GM21528 (cell line): Measurements from ENCODE around the gene CNOT4.

Source experiments
- ATAC-seq: cut with Tn5 transposase; IDR thresholded peaks from one replicate; pipeline ENCODE4 v1.9.1; 2021; ENCODE audit warnings: mild to moderate bottlenecking, moderate library complexity; ENCODE audit not compliant: unreplicated experiment, low FRiP score

Gene CNOT4

GRCh38 chr7:135509839-135510591 is at the start of gene CNOT4:
Gene CNOT4, minus strand, starts transcription at chr7:135510102. Its CDS starts 71,771 bp downstream, at chr7:135438331.
- peak; percentile 97 for ATAC-seq

- ATAC-seq: no peak
These were observed 49.0 kb upstream of the CNOT4 start for GRCh38 chr7:135558881-135559280.

- peak; percentile 75 for ATAC-seq
These were observed 48.5 kb upstream of the CNOT4 start for GRCh38 chr7:135558337-135558767.

GRCh38 chr7:135557455-135558336 is 47.8 kb upstream of the CNOT4 start, which contains the start of gene NUP205:
Gene NUP205, plus strand, starts transcription at chr7:135557917. Its CDS starts 28 bp downstream, at chr7:135557945.
- ATAC-seq: peak; percentile 74

GRCh38 chr7:135553346-135553745 is 43.4 kb upstream of the CNOT4 start:
- no peak for ATAC-seq

GRCh38 chr7:135552148-135552547 is 42.2 kb upstream of the CNOT4 start:
- no peak for ATAC-seq

- no peak for ATAC-seq
These were observed 40.3 kb upstream of the CNOT4 start for GRCh38 chr7:135550196-135550595.

GRCh38 chr7:135541029-135541428 is 31.1 kb upstream of the CNOT4 start:
- no peak for ATAC-seq

- no peak for ATAC-seq
These were observed 29.7 kb upstream of the CNOT4 start for GRCh38 chr7:135539629-135540028.

GRCh38 chr7:135538376-135538775 is 28.5 kb upstream of the CNOT4 start:
- ATAC-seq: no peak

GRCh38 chr7:135537905-135538304 is 28.0 kb upstream of the CNOT4 start:
- ATAC-seq: no peak

GRCh38 chr7:135537453-135537852 is 27.6 kb upstream of the CNOT4 start:
- no peak for ATAC-seq

- no peak for ATAC-seq
These were observed 26.2 kb upstream of the CNOT4 start for GRCh38 chr7:135536150-135536549.

GRCh38 chr7:135527025-135527424 is 17.1 kb upstream of the CNOT4 start:
- ATAC-seq: no peak

GRCh38 chr7:135525426-135525825 is 15.5 kb upstream of the CNOT4 start:
- ATAC-seq: no peak

GRCh38 chr7:135523146-135523545 is 13.2 kb upstream of the CNOT4 start:
- no peak for ATAC-seq

GRCh38 chr7:135522509-135522908 is 12.6 kb upstream of the CNOT4 start:
- ATAC-seq: no peak

- ATAC-seq: no peak
These were observed 10.0 kb upstream of the CNOT4 start for GRCh38 chr7:135519871-135520270.

- no peak for ATAC-seq
These were observed 9.4 kb upstream of the CNOT4 start for GRCh38 chr7:135519233-135519688.

- no peak for ATAC-seq
These were observed 8.8 kb upstream of the CNOT4 start for GRCh38 chr7:135518748-135519147.

- ATAC-seq: no peak
These were observed 7.2 kb upstream of the CNOT4 start for GRCh38 chr7:135517060-135517459.
